Measurements from ENCODE around the gene DNAL1. TPM values are rescaled to one million over a fixed set of nuclear protein-coding genes. Genes with fewer than 3 reads are reported as not detected.

DNAL1 gene
- total RNA-seq, 4 donors from 2014 or later: 16.7 to 47.8 (median 23.9) TPM

DNA sequence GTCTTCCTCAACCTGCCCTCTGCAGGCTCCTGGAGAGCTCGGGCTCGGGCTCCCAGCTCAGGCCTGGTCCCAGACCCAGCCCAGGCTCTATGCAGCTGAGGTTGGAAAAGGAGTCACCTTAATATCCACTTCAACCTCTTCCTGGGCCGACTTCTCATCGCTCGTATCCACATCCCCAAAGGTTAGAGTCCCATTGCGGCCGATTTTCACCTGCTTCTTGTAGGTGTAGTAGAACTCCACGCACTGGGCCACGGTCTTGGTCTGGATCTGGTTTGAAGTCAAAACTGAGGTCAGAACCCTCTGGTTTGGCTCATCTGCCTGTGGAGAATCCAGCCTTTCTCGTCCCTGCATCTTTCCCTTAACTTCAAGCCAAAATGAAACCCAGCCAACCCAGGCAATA lies 77.8 kb downstream of the DNAL1 start:
- intact Hi-C loops (cut with DNase I): no loop called here
- no peaks in the 10 kb centered on the region for H3K9me3 ChIP-seq
- DNase-seq: no peak
- no peak overlapping the region for H3K27ac ChIP-seq
- peaks cover 0 to 17% of the 10 kb centered on the region in 2 donors for H3K4me1 ChIP-seq
- TF ChIP-seq CTCF (IDR thresholded peaks at IDR 0.05) (no peak), POLR2A (IDR thresholded peaks at IDR 0.05) (no peak)
- H3K4me3 ChIP-seq (replicated peaks in 1 of 3): no peak overlapping the region
- peaks cover 67 to 76% of the 10 kb centered on the region in 2 donors for H3K36me3 ChIP-seq
- 88 to 90% methylated on average over 10 of the region's 10 CpGs for WGBS, 2 donors
- H3K27me3 ChIP-seq: no peaks in the 10 kb centered on the region

DNA sequence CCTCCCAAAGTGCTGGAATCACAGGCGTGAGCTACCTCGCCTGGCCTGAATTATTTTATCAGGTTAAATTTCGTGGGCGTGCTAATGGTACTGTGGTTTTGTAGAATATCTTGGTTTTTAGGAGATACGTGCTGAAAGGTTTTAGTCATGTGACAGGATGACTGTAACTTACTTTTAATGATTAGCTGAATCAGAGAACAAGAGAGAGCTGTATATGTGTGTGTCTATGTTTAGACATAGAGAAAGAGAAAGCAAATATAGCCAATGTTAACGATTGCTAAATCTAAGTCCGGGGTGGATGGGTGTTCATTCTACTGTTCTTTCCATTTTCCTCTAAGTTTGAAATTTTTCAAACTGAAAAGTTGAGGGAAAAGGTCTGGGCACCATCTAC lies 78.6 kb downstream of the DNAL1 start:
- peaks cover 67 to 73% of the 10 kb centered on the region in 2 donors for H3K36me3 ChIP-seq
- H3K4me3 ChIP-seq (replicated peaks in 1 of 3): no peak overlapping the region
- 81 to 87% methylated on average over 7 of the region's 7 CpGs for whole genome bisulfite sequencing, 2 donors

DNA sequence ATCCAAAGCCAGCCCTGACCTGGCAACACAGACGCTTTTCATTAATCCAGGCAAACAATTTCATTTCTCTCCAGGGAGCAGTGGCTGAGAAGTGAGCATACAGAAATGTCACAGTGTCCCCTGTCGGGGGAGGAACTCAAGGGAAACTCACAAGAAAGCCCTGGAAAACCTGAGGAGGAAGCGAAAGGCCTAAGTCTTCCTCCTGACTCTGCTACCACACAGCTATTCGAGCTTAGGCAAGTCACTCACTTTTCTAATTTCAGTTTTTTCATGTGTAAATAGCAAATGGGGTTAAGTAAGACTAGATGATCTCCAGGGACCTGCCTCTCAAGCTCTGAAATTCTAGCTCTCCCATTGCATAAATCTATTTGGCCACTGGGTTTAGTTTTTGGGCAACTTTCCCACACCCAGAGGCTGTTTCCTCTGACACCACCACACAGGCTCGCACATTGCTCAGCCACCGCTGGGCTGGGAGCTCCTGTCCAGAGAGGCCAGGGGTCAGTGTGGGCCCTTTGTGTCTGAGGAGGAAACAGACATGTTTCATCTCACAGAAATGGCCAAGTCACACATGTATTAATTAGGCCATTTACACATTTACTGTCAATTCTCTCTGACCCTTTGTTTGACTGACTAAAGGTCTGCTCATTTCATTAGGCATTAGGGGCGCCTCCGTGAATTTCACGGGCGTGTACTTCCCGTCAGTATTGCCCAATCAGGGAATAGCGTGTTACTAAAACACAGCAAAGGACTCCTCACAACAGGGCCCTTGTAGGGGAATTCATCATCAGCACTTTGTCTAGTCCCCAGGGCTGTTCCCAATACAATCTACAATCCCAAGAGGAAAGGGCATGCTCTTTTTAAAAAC lies 79.2 kb downstream of the DNAL1 start:
- Histone ChIP-seq H3K27me3 (no peaks in the 10 kb centered on the region), H3K27ac (peak overlapping the region; percentile 17 to 73 (median 64)), H3K9me3 (no peaks in the 10 kb centered on the region), H3K4me1 (peaks cover 6 to 24% of the 10 kb centered on the region in 2 donors), H3K4me3 (replicated peaks in 1 of 3) (no peak overlapping the region), H3K36me3 (peaks cover 62 to 69% of the 10 kb centered on the region in 2 donors)
- intact Hi-C loops (cut with DNase I): no loop called here
- DNase-seq: peak; percentile 39 to 40
- no peak for TF ChIP-seq CTCF (IDR thresholded peaks at IDR 0.05)
- WGBS, 2 donors: 72 to 75% methylated on average over 12 of the region's 12 CpGs

More for the DNA sequence above, 78.6 kb downstream of the DNAL1 start:
- Histone ChIP-seq H3K27me3 (no peaks in the 10 kb centered on the region), H3K9me3 (no peaks in the 10 kb centered on the region), H3K4me1 (peaks cover 0 to 21% of the 10 kb centered on the region in 2 donors), H3K27ac (peak overlapping the region in 2 of 3 donors; percentile 45 to 64)
- DNase-seq: no peak
- intact Hi-C loops (cut with DNase I): no loop called here
- TF ChIP-seq POLR2A (IDR thresholded peaks at IDR 0.05) (no peak), CTCF (IDR thresholded peaks at IDR 0.05) (no peak)

DNA sequence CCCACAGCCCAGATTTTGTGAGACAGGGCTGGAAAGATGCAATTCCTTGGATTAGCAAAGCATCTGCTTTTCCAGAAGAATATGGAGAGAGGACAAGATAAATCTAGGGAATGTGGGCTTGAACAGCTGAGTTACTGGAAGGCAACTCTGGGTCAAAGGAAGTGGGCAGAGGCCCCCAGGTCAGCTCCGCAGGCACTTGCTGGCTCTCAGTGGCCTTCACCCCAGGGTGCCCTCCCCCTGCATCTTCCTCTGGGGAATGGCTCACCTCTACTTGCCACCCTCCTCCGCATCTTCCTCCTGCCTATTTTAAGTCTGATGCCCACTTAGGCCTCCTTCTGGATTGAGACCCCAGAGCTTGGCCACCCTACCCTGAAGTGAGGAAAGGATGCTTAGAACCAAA lies 79.9 kb downstream of the DNAL1 start:
- WGBS, 2 donors: 83 to 86% methylated on average over 2 of the region's 2 CpGs
- Histone ChIP-seq H3K4me1 (peaks cover 8 to 24% of the 10 kb centered on the region in 2 donors), H3K27ac (peak overlapping the region; percentile 17 to 73 (median 64)), H3K9me3 (no peaks in the 10 kb centered on the region), H3K4me3 (replicated peaks in 1 of 3) (no peak overlapping the region), H3K36me3 (peaks cover 64 to 69% of the 10 kb centered on the region in 2 donors), H3K27me3 (no peaks in the 10 kb centered on the region)
- no peak for DNase-seq
- intact Hi-C loops (cut with DNase I): no loop called here
- TF ChIP-seq CTCF (IDR thresholded peaks at IDR 0.05) (no peak), POLR2A (IDR thresholded peaks at IDR 0.05) (no peak)
